ENCODE results near the gene RSRC1. TPM values are rescaled to one million over a fixed set of nuclear protein-coding genes. Genes with fewer than 3 reads are reported as not detected.

RSRC1 gene
- total and polyA plus RNA-seq, 8 donors = 7.7 to 19.9 (median 10.2) TPM

GRCh38 chr3:158091531-158091930 lies 18.4 kb upstream of the RSRC1 start:
- no peak for TF ChIP-seq CTCF (IDR thresholded peaks at IDR 0.05)
- Histone ChIP-seq H3K27ac (no peak overlapping the region), H3K9me3 (no peaks in the 10 kb centered on the region), H3K4me1 (no peaks in the 10 kb centered on the region), H3K36me3 (no peaks in the 10 kb centered on the region), H3K4me3 (no peak overlapping the region), H3K27me3 (peaks cover 4 to 25% (median 15%) of the 10 kb centered on the region in 4 donors)
- 39 to 40% methylated on average over 5 of the region's 5 CpGs for WGBS, 2 donors
- no peak for ATAC-seq
- no peak for FAIRE-seq
- no peak for DNase-seq
- intact Hi-C loops (cut with DNase I) = no loop called here

DNA sequence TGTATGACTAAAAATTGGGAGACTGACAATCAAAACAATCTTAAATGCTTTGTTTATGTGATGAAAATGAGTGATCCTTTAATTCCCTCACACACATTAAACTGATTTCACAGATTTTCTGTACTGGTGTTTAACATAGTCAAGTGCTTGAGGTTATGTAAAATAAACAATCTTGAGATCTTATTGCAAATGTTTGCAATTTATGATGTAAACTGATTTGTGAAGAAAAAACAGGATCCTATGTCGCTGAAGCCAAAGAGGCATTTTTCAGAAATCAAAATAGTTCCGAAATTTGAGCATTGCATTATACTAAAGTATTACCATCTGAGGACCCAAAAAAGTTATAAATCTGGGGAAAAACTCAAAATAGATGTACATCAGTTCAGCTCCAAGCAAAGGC lies 16.4 kb upstream of the RSRC1 start:
- ATAC-seq (no peak), DNase-seq (no peak), FAIRE-seq (no peak)
- Histone ChIP-seq H3K27me3 (peaks cover 10 to 37% (median 15%) of the 10 kb centered on the region in 4 donors), H3K4me3 (no peak overlapping the region), H3K27ac (no peak overlapping the region), H3K4me1 (peaks cover 0 to 8% (median 0%) of the 10 kb centered on the region in 3 donors), H3K9me3 (no peaks in the 10 kb centered on the region), H3K36me3 (no peaks in the 10 kb centered on the region)
- intact Hi-C loops (cut with DNase I) = no loop called here
- 90 to 94% methylated on average over 2 of the region's 2 CpGs for WGBS, 2 donors
- TF ChIP-seq CTCF (IDR thresholded peaks at IDR 0.05) = no peak

DNA sequence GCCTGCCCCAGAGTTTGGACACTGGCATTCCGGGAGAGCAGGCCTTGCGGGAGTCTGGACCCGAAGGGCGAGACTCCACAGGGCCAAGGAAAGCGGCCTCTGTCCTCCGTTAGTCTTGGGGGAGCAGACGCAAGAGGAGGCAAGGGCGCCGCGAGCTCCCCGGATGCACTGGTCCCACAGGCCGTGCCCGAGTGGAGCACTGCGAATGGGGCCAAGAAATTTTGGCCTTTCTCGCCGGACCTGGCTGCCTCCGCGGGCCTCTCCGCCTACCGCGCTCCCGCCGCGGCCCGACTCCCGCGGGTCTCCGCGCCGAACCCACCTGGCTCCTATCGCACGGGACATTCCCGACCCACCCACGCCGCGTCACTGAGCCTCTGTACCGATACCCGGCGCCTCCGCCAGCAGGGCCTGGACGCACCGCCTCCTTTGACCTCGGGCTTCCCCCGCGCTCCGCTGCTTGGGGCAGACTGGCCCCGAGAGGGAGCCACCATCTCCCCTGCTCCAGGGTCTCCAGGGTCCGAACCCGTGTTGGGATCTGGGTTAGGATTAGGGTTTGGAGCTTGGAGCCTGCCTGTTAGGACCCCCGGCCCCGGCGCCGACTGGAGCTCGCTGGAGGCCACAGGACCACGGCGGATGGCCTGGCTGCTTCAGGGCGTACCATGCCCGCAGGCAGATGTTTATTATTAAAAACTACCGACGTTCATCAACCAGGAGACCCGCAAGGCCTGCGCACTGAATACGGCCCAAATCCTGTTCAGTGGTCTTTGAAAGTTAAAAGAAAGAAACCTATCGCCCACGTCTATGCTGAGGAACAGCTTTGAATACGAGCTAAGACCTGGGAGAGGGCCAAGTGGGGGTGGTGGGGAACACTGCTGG lies 15.4 kb upstream of the RSRC1 start:
- H3K9me3 ChIP-seq = no peaks in the 10 kb centered on the region
- peaks cover 10 to 42% (median 15%) of the 10 kb centered on the region in 4 donors for H3K27me3 ChIP-seq
- no peak overlapping the region for H3K27ac ChIP-seq
- TF ChIP-seq CTCF (IDR thresholded peaks at IDR 0.05) = no peak
- no peaks in the 10 kb centered on the region for H3K36me3 ChIP-seq
- FAIRE-seq (no peak), ATAC-seq (no peak), DNase-seq (peak in 2 of 6 donors; percentile 58 to 78)
- peaks cover 0 to 8% (median 0%) of the 10 kb centered on the region in 3 donors for H3K4me1 ChIP-seq
- no peak overlapping the region for H3K4me3 ChIP-seq
- 17 to 18% methylated on average over 55 to 66 of the region's 66 CpGs for WGBS, 2 donors
- intact Hi-C loops (cut with DNase I) = no loop called here

GRCh38 chr3:158095111-158095813 lies 14.6 kb upstream of the RSRC1 start:
- WGBS, 2 donors = 11 to 13% methylated on average over 22 of the region's 22 CpGs
- FAIRE-seq = no peak
- Histone ChIP-seq H3K27ac (no peak overlapping the region), H3K36me3 (no peaks in the 10 kb centered on the region), H3K4me3 (no peak overlapping the region), H3K4me1 (peaks cover 0 to 8% (median 0%) of the 10 kb centered on the region in 3 donors), H3K9me3 (no peaks in the 10 kb centered on the region), H3K27me3 (peaks cover 15 to 47% (median 17%) of the 10 kb centered on the region in 4 donors)
- DNase-seq = peak in 1 of 6 donors; percentile 51
- no peak for TF ChIP-seq CTCF (IDR thresholded peaks at IDR 0.05)
- ATAC-seq = no peak
- intact Hi-C loops (cut with DNase I) = no loop called here
